ENCODE data around the gene IP6K3. TPM values are rescaled to one million over a fixed set of nuclear protein-coding genes. Genes with fewer than 3 reads are reported as not detected.
A peak's percentile ranks its signal among the peaks of the same experiment; 100 is the strongest.

The IP6K3 gene
- total RNA-seq, 1 experiment from 2014 or later, result 1.7 TPM

- TF ChIP-seq, protein P1, sequence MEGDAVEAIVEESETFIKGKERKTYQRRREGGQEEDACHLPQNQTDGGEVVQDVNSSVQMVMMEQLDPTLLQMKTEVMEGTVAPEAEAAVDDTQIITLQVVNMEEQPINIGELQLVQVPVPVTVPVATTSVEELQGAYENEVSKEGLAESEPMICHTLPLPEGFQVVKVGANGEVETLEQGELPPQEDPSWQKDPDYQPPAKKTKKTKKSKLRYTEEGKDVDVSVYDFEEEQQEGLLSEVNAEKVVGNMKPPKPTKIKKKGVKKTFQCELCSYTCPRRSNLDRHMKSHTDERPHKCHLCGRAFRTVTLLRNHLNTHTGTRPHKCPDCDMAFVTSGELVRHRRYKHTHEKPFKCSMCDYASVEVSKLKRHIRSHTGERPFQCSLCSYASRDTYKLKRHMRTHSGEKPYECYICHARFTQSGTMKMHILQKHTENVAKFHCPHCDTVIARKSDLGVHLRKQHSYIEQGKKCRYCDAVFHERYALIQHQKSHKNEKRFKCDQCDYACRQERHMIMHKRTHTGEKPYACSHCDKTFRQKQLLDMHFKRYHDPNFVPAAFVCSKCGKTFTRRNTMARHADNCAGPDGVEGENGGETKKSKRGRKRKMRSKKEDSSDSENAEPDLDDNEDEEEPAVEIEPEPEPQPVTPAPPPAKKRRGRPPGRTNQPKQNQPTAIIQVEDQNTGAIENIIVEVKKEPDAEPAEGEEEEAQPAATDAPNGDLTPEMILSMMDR (IDR thresholded peaks at IDR 0.05; ENCODE audit: unreplicated experiment), result peak; percentile 80
- ChIA-PET CTCF (interaction anchor here (0.5 to 13.5 kb wide), 28 partner anchors 8 to 775 kb away, joined by 3 to 228 read pairs (median 4); partner anchors contain the start of genes IP6K3 and UQCC2), POLR2A (interaction anchor here (0.6 to 2.6 kb wide), 5 partner anchors 10 to 308 kb away, joined by 3 to 13 read pairs (median 10); partner anchors contain the start of genes IP6K3 and UQCC2)
- intact Hi-C loops (cut with micrococcal nuclease), result loop anchor here (1.0 to 2.0 kb wide), 4 partner anchors 17 to 177 kb away; partner anchors contain the start of gene UQCC2
- no peak overlapping the region for H3K4me3 Mint-ChIP-seq (ENCODE audit: unreplicated experiment)
- no peak overlapping the region for H3K27ac Mint-ChIP-seq (ENCODE audit: low read depth, unreplicated experiment)
- peaks cover 15% of the 10 kb centered on the region for H3K4me1 Mint-ChIP-seq (ENCODE audit: insufficient read depth, unreplicated experiment)
- BruUV-seq (replicated peaks), result no TSS peak
- no peaks in the 10 kb centered on the region for H3K9me3 Mint-ChIP-seq (ENCODE audit: unreplicated experiment)
- DNase-seq (ENCODE audit: unreplicated experiment), result peak; percentile 75
- H3K27me3 Mint-ChIP-seq (ENCODE audit: insufficient read depth, unreplicated experiment), result no peaks in the 10 kb centered on the region
- no peaks in the 10 kb centered on the region for H3K36me3 Mint-ChIP-seq (ENCODE audit: insufficient read depth, unreplicated experiment)
Measured at GRCh38 chr6:33761922-33762629, 15.4 kb upstream of the IP6K3 start.

GRCh38 chr6:33761581-33761921, 14.8 kb upstream of the IP6K3 start:
- H3K27me3 Mint-ChIP-seq (ENCODE audit: insufficient read depth, unreplicated experiment), result no peaks in the 10 kb centered on the region

DNA sequence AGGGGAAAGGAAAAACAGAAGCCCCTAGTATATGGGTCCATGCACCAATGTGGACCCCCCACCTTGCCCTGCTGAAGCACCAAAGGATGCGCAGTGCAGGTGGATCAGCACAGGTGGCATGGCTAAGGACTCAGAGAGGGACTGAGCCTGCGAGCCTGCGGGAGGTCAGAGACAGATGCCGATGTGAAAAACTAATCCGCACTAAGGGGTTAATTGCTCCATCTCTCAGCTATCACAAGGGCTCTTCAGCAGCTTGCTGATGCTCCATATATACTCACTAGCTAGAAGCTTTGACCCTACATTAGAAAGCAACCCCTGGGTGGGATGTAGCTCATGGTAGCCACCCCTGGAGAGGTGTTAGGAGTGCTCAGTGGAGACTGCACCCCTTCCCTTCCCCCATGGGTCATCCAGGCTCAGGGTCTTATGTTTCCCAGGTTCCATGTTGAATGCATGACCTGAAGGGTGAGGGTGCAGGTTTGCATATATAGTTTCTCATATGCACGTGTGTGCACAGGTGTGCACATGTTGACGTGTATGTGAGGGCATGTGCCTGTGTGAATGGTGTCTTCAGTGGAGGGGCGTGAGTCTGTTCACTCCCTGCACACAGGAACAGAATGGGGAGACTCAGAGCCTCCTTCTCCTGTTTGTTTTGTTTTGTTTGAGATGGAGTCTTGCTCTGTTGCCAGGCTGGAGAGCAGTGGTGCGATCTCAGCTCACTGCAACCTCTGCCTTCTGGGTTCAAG, 13.4 kb upstream of the IP6K3 start:
- CTCF ChIA-PET, result interaction anchor here (0.6 to 13.5 kb wide), 12 partner anchors 9 to 619 kb away, joined by 3 to 228 read pairs (median 4); partner anchors contain the start of genes IP6K3 and UQCC2
- Mint-ChIP-seq H3K9me3 (ENCODE audit: unreplicated experiment) (no peaks in the 10 kb centered on the region), H3K36me3 (ENCODE audit: insufficient read depth, unreplicated experiment) (no peaks in the 10 kb centered on the region), H3K4me3 (ENCODE audit: unreplicated experiment) (no peak overlapping the region), H3K27ac (ENCODE audit: low read depth, unreplicated experiment) (no peak overlapping the region), H3K27me3 (ENCODE audit: insufficient read depth, unreplicated experiment) (no peaks in the 10 kb centered on the region), H3K4me1 (ENCODE audit: insufficient read depth, unreplicated experiment) (peaks cover 17% of the 10 kb centered on the region)
- BruUV-seq (replicated peaks), result no TSS peak
- no peak for DNase-seq (ENCODE audit: unreplicated experiment)
- POLR2A ChIA-PET, result interaction anchor here (0.6 to 2.6 kb wide), 4 partner anchors 9 to 752 kb away, joined by 3 to 13 read pairs (median 3); no protein-coding TSS in a partner anchor
- TF ChIP-seq, protein P1 (IDR thresholded peaks at IDR 0.05; ENCODE audit: unreplicated experiment), result no peak
- intact Hi-C loops (cut with micrococcal nuclease), result no loop called here

More at GRCh38 chr6:33761581-33761921, 14.8 kb upstream of the IP6K3 start:
- ChIA-PET POLR2A (interaction anchor here (0.6 to 2.6 kb wide), 6 partner anchors 10 to 308 kb away, joined by 3 to 13 read pairs (median 8); partner anchors contain the start of genes IP6K3 and UQCC2), CTCF (interaction anchor here (0.5 to 13.5 kb wide), 21 partner anchors 8 to 342 kb away, joined by 3 to 228 read pairs (median 4); partner anchors contain the start of genes IP6K3 and UQCC2)
- H3K9me3 Mint-ChIP-seq (ENCODE audit: unreplicated experiment), result no peaks in the 10 kb centered on the region
- DNase-seq (ENCODE audit: unreplicated experiment), result no peak
- no peaks in the 10 kb centered on the region for H3K36me3 Mint-ChIP-seq (ENCODE audit: insufficient read depth, unreplicated experiment)
- H3K4me3 Mint-ChIP-seq (ENCODE audit: unreplicated experiment), result no peak overlapping the region
- intact Hi-C loops (cut with micrococcal nuclease), result no loop called here
- H3K27ac Mint-ChIP-seq (ENCODE audit: low read depth, unreplicated experiment), result no peak overlapping the region
- TF ChIP-seq, protein P1 (IDR thresholded peaks at IDR 0.05; ENCODE audit: unreplicated experiment), result no peak
- H3K4me1 Mint-ChIP-seq (ENCODE audit: insufficient read depth, unreplicated experiment), result peaks cover 17% of the 10 kb centered on the region
- BruUV-seq (replicated peaks), result no TSS peak

DNA sequence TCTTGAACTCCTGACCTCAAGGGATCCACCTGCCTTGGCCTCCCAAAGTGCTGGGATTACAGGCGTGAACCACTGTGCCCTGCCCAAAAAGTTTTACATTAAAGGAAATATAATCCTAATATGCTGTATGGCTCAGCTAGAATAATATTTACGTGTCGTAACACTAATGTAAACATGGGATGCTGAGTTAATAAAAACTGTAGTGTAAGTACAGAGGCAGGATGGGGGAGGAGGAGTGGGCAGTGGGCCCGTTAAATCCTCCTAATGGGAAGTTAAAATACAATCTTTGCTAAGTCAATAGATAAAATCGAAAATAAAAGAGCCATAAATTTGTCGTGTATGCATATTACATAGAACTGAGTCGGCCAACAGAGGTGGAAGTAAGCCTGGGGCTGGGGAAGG, 12.1 kb upstream of the IP6K3 start:
- Mint-ChIP-seq H3K4me3 (ENCODE audit: unreplicated experiment) (no peak overlapping the region), H3K27ac (ENCODE audit: low read depth, unreplicated experiment) (no peak overlapping the region), H3K36me3 (ENCODE audit: insufficient read depth, unreplicated experiment) (no peaks in the 10 kb centered on the region), H3K4me1 (ENCODE audit: insufficient read depth, unreplicated experiment) (peaks cover 17% of the 10 kb centered on the region), H3K9me3 (ENCODE audit: unreplicated experiment) (no peaks in the 10 kb centered on the region), H3K27me3 (ENCODE audit: insufficient read depth, unreplicated experiment) (no peaks in the 10 kb centered on the region)
- intact Hi-C loops (cut with micrococcal nuclease), result no loop called here
- ChIA-PET CTCF (interaction anchor here (0.7 to 13.5 kb wide), 7 partner anchors 11 to 398 kb away, joined by 3 to 228 read pairs (median 4); partner anchors contain the start of genes IP6K3 and UQCC2), POLR2A (interaction anchor here (0.9 to 2.5 kb wide), 3 partner anchors 8 to 29 kb away, joined by 3 to 16 read pairs (median 3); no protein-coding TSS in a partner anchor)
- no TSS peak for BruUV-seq (replicated peaks)
- TF ChIP-seq, protein P1 (IDR thresholded peaks at IDR 0.05; ENCODE audit: unreplicated experiment), result no peak
- peak; percentile 31 for DNase-seq (ENCODE audit: unreplicated experiment)

Data from MCF 10A (cell line).